ENCODE measurements around the gene OR10H5. TPM values are rescaled to one million over a fixed set of nuclear protein-coding genes. Genes with fewer than 3 reads are reported as not detected.

The OR10H5 gene, protein sequence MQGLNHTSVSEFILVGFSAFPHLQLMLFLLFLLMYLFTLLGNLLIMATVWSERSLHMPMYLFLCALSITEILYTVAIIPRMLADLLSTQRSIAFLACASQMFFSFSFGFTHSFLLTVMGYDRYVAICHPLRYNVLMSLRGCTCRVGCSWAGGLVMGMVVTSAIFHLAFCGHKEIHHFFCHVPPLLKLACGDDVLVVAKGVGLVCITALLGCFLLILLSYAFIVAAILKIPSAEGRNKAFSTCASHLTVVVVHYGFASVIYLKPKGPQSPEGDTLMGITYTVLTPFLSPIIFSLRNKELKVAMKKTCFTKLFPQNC
- not detected in 2 replicates for total RNA-seq

DNA sequence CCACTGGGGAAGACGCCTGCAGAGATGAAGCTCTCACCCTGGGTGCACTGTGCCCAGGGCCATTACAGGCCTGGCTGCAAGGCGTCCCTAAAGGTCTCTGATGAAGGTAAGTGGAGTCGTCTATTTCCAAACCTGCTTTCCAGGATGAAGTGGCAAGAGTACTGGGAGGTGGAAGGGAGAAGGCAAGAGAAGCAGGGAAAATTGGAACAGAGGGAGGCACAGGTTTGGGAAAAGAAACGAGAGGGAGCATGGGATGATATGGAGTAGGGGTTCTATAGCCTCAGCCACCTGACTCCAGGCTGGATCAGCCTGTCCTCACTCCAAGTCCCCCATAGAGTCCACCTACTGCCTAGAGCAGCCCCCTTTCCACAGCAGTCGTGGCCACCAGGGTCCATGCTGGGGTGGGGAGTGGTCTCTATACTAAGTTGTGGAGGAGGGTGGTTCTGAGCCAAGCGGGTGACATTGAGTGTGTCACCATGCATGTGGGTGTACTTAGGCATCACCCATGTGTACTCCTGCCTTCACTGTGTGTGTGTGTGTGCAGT is at the start of gene OR10H5:
Gene OR10H5, plus strand, starts transcription at position 51 of the 545 bp plus-strand sequence. CDS start 6,388 bp downstream, outside the sequence.

DNA sequence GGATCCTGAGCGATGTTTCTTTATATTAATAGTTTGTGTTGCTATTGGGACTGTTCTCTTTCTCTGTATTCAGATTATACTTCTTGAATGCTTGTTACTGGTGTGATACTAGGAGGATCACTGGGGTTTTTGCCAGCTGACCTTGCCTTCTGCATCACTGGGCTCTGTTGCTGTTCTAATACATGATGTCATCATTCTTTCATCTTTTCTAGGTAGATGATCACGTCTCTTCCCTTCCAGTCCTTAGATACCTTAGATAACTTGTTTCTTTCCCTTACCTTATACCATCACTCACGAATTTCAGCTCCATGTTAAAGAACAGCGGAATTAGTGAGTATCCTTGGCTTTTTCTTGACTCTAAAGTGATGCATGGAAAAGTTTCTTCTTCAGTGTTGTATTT is 49.7 kb upstream of the OR10H5 start, which contains the start of gene OR10H3:
Gene OR10H3, plus strand, starts transcription at position 264 of the 400 bp plus-strand sequence. CDS start 3,408 bp downstream, outside the sequence.

DNA sequence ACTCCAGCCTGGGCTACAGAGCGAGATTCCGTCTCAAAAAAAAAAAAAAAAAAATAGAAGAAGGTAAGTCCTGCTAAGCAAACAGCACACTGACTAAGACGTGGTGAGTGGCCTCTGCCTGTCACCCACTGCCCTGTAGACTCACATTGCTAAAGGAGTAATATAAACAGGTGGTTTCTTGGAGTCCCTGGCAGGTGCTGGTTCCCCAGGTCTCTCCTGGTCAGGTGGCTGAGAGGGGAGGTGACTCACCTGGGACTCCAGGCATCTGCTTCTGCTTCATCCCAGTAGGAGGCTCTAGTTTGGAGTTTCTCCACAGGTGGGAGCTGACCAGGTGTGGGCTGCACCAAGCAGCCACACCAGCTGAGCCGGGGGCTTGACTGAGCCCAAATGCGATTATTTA is 27.8 kb downstream of the OR10H5 start, which contains the start of gene OR10H1:
Gene OR10H1, minus strand, starts transcription at position 359 of the 400 bp plus-strand sequence. CDS start 7,627 bp downstream, outside the sequence.

Other genes starting within 250 kb of the OR10H5 start
- gene CYP4F8, start 172.4 kb upstream of the OR10H5 start, total RNA-seq: not detected in 2 replicates
- not detected in 2 replicates for gene CYP4F3, start 146.8 kb upstream of the OR10H5 start, total RNA-seq
- gene CYP4F12, start 114.6 kb upstream of the OR10H5 start, total RNA-seq: 0.34 and 0.69 TPM in 2 replicates
- not detected in 2 replicates for gene OR10H2, start 59.6 kb upstream of the OR10H5 start, total RNA-seq
- not detected in 2 replicates for gene OR10H3, start 49.7 kb upstream of the OR10H5 start, total RNA-seq
- not detected in 2 replicates for gene OR10H1, start 28.0 kb downstream of the OR10H5 start, total RNA-seq
- not detected in 2 replicates for gene CYP4F2, start 110.4 kb downstream of the OR10H5 start, total RNA-seq
- not detected in 2 replicates for gene CYP4F11, start 146.9 kb downstream of the OR10H5 start, total RNA-seq
- gene OR10H4, start 161.3 kb downstream of the OR10H5 start, total RNA-seq: not detected in 2 replicates